Neural progenitor cell (in vitro differentiated cells): ENCODE results near the gene SLC17A9. TPM values are rescaled to one million over a fixed set of nuclear protein-coding genes. Genes with fewer than 3 reads are reported as not detected.

Experiments
- DNase-seq: peaks from one replicate; pipeline ENCODE4 v3.0.0-alpha.2; 2016; ENCODE audit warnings: low spot score
- H2AFZ ChIP-seq: fragments of 200-600 bp; sonication (generic); replicated peaks from 2 replicates; pipeline ENCODE4 v1.6.1; 2016; ENCODE audit warnings: antibody characterized with exemption
- H3F3A ChIP-seq: fragments of 200-600 bp; sonication (generic); 2 replicates; pipeline ENCODE4 v1.6.1; 2016; ENCODE audit warnings: antibody characterized with exemption, low read depth
- H3K27ac ChIP-seq: fragments of 200-600 bp; sonication (generic); 2 replicates; pipeline ENCODE4 v1.5.1; 2016; ENCODE audit warnings: mild to moderate bottlenecking
- H3K27me3 ChIP-seq: fragments of 200-600 bp; sonication (generic); 2 replicates; pipeline ENCODE4 v1.6.1; 2016; ENCODE audit warnings: mild to moderate bottlenecking, moderate library complexity
- H3K36me3 ChIP-seq: fragments of 200-600 bp; sonication (generic); 2 replicates; pipeline ENCODE4 v1.5.1; 2016
- H3K4me1 ChIP-seq: fragments of 200-600 bp; sonication (generic); 2 replicates; pipeline ENCODE4 v1.6.1; 2016; ENCODE audit warnings: mixed run types
- H3K4me2 ChIP-seq: fragments of 200-600 bp; sonication (generic); 2 replicates; pipeline ENCODE4 v1.6.1; 2016
- H3K4me3 ChIP-seq: fragments of 200-600 bp; sonication (generic); 2 replicates; pipeline ENCODE4 v1.5.1; 2016
- H3K79me2 ChIP-seq: fragments of 200-600 bp; sonication (generic); 2 replicates; pipeline ENCODE4 v1.6.1; 2016; ENCODE audit warnings: low read depth
- H3K9ac ChIP-seq: fragments of 200-600 bp; sonication (generic); 2 replicates; pipeline ENCODE4 v1.6.1; 2016
- H3K9me3 ChIP-seq: fragments of 200-600 bp; sonication (generic); 2 replicates; pipeline ENCODE4 v1.5.1; 2016; ENCODE audit warnings: low read depth
- H4K20me1 ChIP-seq: fragments of 200-600 bp; sonication (generic); 2 replicates; pipeline ENCODE4 v1.6.1; 2016; ENCODE audit warnings: low read depth
- H3K27ac Mint-ChIP-seq: 3 replicates; pipeline ENCODE4 v1.8.0; 2021; ENCODE audit warnings: mixed read lengths
- H3K27me3 Mint-ChIP-seq: 2 replicates; pipeline ENCODE4 v1.8.0; 2022; ENCODE audit warnings: low read depth, mild to moderate bottlenecking, inconsistent platforms, moderate library complexity, mixed read lengths; ENCODE audit not compliant: insufficient read depth
- H3K36me3 Mint-ChIP-seq: 3 replicates; pipeline ENCODE4 v1.8.0; 2021; ENCODE audit warnings: mixed read lengths
- H3K4me1 Mint-ChIP-seq: 3 replicates; pipeline ENCODE4 v1.8.0; 2021; ENCODE audit warnings: mixed read lengths
- H3K4me3 Mint-ChIP-seq: 3 replicates; pipeline ENCODE4 v1.8.0; 2021; ENCODE audit warnings: mild to moderate bottlenecking, moderate library complexity, mixed read lengths
- H3K9me3 Mint-ChIP-seq: 3 replicates; pipeline ENCODE4 v1.8.0; 2020; ENCODE audit warnings: mixed read lengths
- CTCF ChIP-seq: fragments of 200-600 bp; sonication (generic); IDR thresholded peaks from 2 replicates; pipeline ENCODE4 v1.5.1; 2017; ENCODE audit warnings: antibody characterized with exemption, mild to moderate bottlenecking
- EZH2 ChIP-seq: fragments of 200-600 bp; sonication (generic); IDR thresholded peaks from 2 replicates; pipeline ENCODE4 v1.6.1; 2017; ENCODE audit warnings: antibody characterized with exemption, mild to moderate bottlenecking, moderate library complexity
- EZH2phosphoT487 ChIP-seq: fragments of 200-600 bp; sonication (generic); IDR thresholded peaks from 2 replicates; pipeline ENCODE4 v1.6.1; 2017; ENCODE audit warnings: antibody characterized with exemption
- total RNA-seq: library from RNA; depleted of rRNA; stranded (reverse); fragments of >200 nt; gene quantifications from 2 replicates; pipeline ENCODE4 v1.2.3, GENCODE V29; 2015; ENCODE audit warnings: low replicate concordance

Gene SLC17A9
- total RNA-seq, 1 donor from 2014 or later = 0.17 TPM

DNA sequence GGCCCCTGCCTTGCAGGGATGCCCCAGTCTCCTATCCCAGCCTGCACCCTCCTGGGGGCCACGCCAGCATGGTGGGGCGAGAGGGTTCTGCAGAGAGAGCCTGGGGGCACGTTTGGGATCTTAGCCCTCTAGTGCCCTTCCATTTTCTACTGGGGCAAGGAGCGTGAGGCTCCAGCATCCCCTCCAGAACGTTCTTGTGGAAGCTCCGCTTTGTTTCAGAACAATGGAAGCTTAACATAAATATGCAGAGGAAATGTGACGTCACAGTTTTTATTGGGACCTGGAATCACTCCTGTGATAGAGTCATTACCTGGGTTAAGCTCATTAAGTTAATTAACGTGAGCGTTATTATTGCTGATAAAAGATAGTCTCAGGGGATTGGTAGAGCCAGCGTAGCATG, 34.6 kb downstream of the SLC17A9 start:
- H3K27ac Mint-ChIP-seq = no peak overlapping the region
- peaks cover 25% of the 10 kb centered on the region for H3K4me1 Mint-ChIP-seq
- no peak overlapping the region for H3K4me2 ChIP-seq

DNA sequence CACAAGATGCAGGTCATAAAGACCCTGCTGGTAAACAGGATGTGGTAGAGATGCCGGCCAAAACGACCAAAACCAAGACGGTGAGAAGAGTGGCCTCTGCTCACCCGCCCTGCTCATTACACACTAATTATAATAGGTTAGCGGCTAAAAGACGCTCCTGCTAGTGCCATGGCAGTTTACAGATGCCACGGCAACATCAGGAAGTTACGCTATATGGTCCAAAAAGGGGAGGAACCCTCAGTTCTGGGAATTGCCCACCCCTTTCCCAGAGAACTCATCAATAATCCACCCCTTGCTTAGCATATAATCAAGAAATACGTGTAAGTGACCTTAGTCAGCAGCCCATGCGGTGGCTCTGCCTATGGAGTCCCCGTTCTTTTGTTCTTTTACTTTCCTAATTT, 36.7 kb downstream of the SLC17A9 start:
- no peaks in the 10 kb centered on the region for H3K79me2 ChIP-seq
- Mint-ChIP-seq H3K36me3 (no peaks in the 10 kb centered on the region), H3K4me3 (no peak overlapping the region), H3K9me3 (no peaks in the 10 kb centered on the region), H3K27me3 (peaks cover 9% of the 10 kb centered on the region), H3K27ac (no peak overlapping the region), H3K4me1 (peaks cover 11% of the 10 kb centered on the region)
- DNase-seq = no peak
- no peaks in the 10 kb centered on the region for H4K20me1 ChIP-seq
- peaks cover 7% of the 10 kb centered on the region for H3F3A ChIP-seq
- H3K4me3 ChIP-seq = no peak overlapping the region
- H3K9me3 ChIP-seq = no peaks in the 10 kb centered on the region
- H3K27ac ChIP-seq = no peak overlapping the region
- H2AFZ ChIP-seq = no peak overlapping the region
- H3K27me3 ChIP-seq = peaks cover 7% of the 10 kb centered on the region
- no peaks in the 10 kb centered on the region for H3K36me3 ChIP-seq
- no peak overlapping the region for H3K9ac ChIP-seq
- H3K4me1 ChIP-seq = peaks cover 11% of the 10 kb centered on the region
- no peak overlapping the region for H3K4me2 ChIP-seq
- no peak for TF ChIP-seq EZH2phosphoT487
- TF ChIP-seq EZH2 = no peak
- TF ChIP-seq CTCF = no peak

More for the DNA sequence above, 34.6 kb downstream of the SLC17A9 start:
- H3K4me3 ChIP-seq = no peak overlapping the region
- no peaks in the 10 kb centered on the region for H3K36me3 Mint-ChIP-seq
- peaks cover 7% of the 10 kb centered on the region for H3F3A ChIP-seq
- no peak overlapping the region for H3K4me3 Mint-ChIP-seq
- no peaks in the 10 kb centered on the region for H4K20me1 ChIP-seq
- no peak for TF ChIP-seq CTCF
- TF ChIP-seq EZH2 = no peak
- TF ChIP-seq EZH2phosphoT487 = no peak
- H3K9me3 ChIP-seq = no peaks in the 10 kb centered on the region
- H3K36me3 ChIP-seq = no peaks in the 10 kb centered on the region
- no peak overlapping the region for H3K27ac ChIP-seq
- no peak for DNase-seq
- H2AFZ ChIP-seq = no peak overlapping the region
- no peak overlapping the region for H3K9ac ChIP-seq
- H3K9me3 Mint-ChIP-seq = no peaks in the 10 kb centered on the region
- H3K4me1 ChIP-seq = peaks cover 17% of the 10 kb centered on the region
- no peaks in the 10 kb centered on the region for H3K79me2 ChIP-seq
- peaks cover 7% of the 10 kb centered on the region for H3K27me3 ChIP-seq
- peaks cover 12% of the 10 kb centered on the region for H3K27me3 Mint-ChIP-seq

DNA sequence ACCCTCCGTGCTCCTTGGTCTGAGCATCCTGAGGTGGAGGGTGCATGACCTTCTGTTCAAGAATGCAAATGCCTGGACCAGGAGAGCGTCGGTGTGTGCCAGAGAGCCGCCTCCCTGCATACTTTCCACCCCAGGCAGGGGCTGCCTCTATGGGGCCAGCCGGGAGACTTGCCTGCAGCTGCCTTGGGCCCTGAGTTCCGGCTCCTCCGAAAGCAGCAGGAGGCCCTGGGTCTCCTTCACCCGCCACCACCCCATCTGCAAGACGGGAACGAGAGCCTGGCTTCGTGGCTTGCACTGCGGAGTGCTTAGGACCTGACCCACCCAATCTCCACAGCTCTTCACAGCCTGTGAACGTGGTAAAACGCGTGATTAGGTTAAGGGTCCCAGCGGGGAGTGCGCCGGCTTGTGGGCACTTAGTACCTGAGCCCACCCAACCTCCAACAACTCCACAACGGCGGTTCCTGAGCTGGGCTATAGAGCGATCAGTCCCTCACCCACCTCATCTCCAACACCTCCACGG, 37.9 kb downstream of the SLC17A9 start:
- Histone ChIP-seq H3K36me3 (no peaks in the 10 kb centered on the region), H3K79me2 (no peaks in the 10 kb centered on the region), H3K4me1 (peaks cover 8% of the 10 kb centered on the region), H3K4me2 (no peak overlapping the region), H2AFZ (no peak overlapping the region), H3K9me3 (no peaks in the 10 kb centered on the region), H3F3A (no peaks in the 10 kb centered on the region), H3K4me3 (no peak overlapping the region), H3K9ac (no peak overlapping the region), H3K27me3 (peaks cover 7% of the 10 kb centered on the region), H4K20me1 (no peaks in the 10 kb centered on the region), H3K27ac (no peak overlapping the region)
- Mint-ChIP-seq H3K27me3 (peaks cover 4% of the 10 kb centered on the region), H3K4me3 (no peak overlapping the region), H3K36me3 (no peaks in the 10 kb centered on the region), H3K9me3 (no peaks in the 10 kb centered on the region), H3K27ac (no peak overlapping the region), H3K4me1 (peaks cover 10% of the 10 kb centered on the region)
- TF ChIP-seq EZH2phosphoT487 (no peak), EZH2 (no peak)
- no peak for DNase-seq

DNA sequence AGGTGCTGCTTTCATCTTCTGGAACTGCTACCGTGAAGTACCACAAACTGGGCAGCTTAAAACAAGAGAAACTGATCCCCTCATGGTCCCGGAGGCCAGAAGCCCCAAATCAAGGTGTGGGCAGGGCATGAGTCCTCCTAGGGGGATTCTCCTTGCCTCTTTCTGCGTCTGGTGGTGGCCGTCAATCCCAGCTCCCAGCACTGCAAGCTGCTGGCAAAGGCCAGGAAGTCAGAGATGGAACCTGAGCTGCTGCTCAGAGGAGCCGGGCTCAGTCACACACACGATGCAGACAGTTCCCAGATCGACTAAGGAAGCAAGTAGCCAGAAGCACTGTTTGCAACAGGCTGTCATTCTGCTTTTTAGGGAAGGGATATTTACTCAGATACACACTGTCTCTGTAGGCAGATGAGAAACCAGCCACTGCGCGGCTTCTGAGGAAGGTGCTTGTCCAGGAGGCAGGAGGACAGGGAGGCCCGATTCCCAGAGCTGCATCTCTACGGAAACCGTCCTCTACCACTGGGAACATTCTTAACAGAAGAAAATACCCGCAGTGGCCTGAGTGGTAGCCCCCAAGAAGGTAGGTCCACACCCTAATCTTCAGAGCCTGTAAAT, 38.8 kb downstream of the SLC17A9 start:
- peaks cover 18% of the 10 kb centered on the region for H3K4me1 Mint-ChIP-seq
- peaks cover 11% of the 10 kb centered on the region for H3K27me3 ChIP-seq
- H3K4me1 ChIP-seq = peaks cover 10% of the 10 kb centered on the region
- H3K36me3 ChIP-seq = no peaks in the 10 kb centered on the region
- no peaks in the 10 kb centered on the region for H4K20me1 ChIP-seq
- no peaks in the 10 kb centered on the region for H3F3A ChIP-seq
- H3K27ac ChIP-seq = no peak overlapping the region
- no peaks in the 10 kb centered on the region for H3K9me3 Mint-ChIP-seq
- TF ChIP-seq CTCF (no peak), EZH2 (no peak), EZH2phosphoT487 (no peak)
- no peaks in the 10 kb centered on the region for H3K79me2 ChIP-seq
- no peak overlapping the region for H3K4me3 ChIP-seq
- no peaks in the 10 kb centered on the region for H3K36me3 Mint-ChIP-seq
- no peak overlapping the region for H3K4me2 ChIP-seq
- DNase-seq = no peak
- H3K9me3 ChIP-seq = no peaks in the 10 kb centered on the region
- H2AFZ ChIP-seq = no peak overlapping the region
- H3K27me3 Mint-ChIP-seq = peaks cover 4% of the 10 kb centered on the region
- H3K4me3 Mint-ChIP-seq = no peak overlapping the region
- H3K9ac ChIP-seq = no peak overlapping the region
- H3K27ac Mint-ChIP-seq = no peak overlapping the region
